NT2/D1 (cell line): Measurements from ENCODE around the gene CARMIL1.

Experiments used
- SUZ12 ChIP-seq: IDR thresholded peaks from 2 replicates; pipeline ENCODE4 v1.6.1; 2011; ENCODE audit not compliant: insufficient read length, insufficient read depth; ENCODE audit errors: extremely low read depth
- ZNF274 ChIP-seq: IDR thresholded peaks from 2 replicates; pipeline ENCODE4 v1.6.1; 2011; ENCODE audit warnings: mild to moderate bottlenecking, low read depth, low read length

DNA sequence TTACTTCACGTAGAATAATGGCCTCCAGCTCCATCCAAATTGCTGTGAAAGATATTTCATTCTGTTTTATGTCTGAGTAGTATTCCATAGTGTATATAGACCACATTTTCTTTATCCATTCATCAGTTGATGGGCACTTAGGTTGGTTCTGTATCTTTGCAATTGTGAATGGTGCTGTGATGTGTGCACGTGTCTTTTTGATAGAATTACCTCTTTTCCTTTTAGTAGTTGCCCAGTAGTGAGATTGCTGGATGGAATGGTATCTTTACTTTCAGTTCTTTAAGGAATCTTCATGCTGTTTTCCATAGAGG, 91.8 kb downstream of the CARMIL1 start:
- TF ChIP-seq SUZ12 (no peak), ZNF274 (no peak)
